Astrocyte (in vitro differentiated cells and primary cell): Measurements from ENCODE around the gene TRIM61.

ENCODE experiments used
- EZH2 ChIP-seq: IDR thresholded peaks from 2 replicates; pipeline ENCODE4 v1.6.1; 2012; ENCODE audit warnings: mild to moderate bottlenecking, low read length, inconsistent platforms; ENCODE audit not compliant: insufficient read depth
- TF ChIP-seq, protein P1 (sequence below): IDR thresholded peaks from 2 replicates; pipeline ENCODE4 v1.5.1; 2011; ENCODE audit warnings: low read depth, mild to moderate bottlenecking, inconsistent platforms, low read length, moderate library complexity; ENCODE audit not compliant: insufficient read depth

DNA sequence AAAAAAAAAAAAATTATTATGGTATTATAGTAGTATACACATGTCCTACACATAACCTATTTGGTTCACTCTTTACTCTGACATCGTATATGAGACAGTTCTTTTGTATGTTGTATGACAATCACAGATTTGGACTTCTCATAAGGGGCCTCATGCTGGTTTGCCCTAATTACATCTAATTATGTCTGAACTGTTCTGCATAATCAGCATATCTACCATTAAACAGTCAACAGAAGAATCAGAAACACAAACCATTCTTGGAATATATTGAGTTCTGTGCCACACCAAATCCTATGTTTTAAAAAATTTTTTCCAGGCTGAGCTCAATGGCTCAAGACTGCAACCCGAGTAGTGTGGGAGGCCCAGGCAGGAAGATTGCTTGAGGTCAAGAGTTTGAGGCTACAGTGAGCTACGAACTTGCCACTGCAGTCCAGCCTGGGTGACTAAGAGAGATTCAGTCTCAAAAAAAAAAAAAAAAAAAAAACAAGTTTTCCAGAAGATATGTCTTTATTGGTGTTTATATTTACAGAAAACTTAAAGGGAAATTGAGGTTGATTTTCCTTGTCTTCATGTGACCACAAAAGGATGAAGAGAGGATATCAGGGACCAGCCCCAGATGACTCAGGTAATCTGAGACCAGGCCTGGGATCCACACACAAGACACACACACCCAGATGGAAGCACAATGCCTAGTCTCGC is 22.2 kb downstream of the TRIM61 start:
- TF ChIP-seq, protein P1, sequence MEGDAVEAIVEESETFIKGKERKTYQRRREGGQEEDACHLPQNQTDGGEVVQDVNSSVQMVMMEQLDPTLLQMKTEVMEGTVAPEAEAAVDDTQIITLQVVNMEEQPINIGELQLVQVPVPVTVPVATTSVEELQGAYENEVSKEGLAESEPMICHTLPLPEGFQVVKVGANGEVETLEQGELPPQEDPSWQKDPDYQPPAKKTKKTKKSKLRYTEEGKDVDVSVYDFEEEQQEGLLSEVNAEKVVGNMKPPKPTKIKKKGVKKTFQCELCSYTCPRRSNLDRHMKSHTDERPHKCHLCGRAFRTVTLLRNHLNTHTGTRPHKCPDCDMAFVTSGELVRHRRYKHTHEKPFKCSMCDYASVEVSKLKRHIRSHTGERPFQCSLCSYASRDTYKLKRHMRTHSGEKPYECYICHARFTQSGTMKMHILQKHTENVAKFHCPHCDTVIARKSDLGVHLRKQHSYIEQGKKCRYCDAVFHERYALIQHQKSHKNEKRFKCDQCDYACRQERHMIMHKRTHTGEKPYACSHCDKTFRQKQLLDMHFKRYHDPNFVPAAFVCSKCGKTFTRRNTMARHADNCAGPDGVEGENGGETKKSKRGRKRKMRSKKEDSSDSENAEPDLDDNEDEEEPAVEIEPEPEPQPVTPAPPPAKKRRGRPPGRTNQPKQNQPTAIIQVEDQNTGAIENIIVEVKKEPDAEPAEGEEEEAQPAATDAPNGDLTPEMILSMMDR, result no peak
- no peak for TF ChIP-seq EZH2
